ENCODE results near the gene ATN1.
A peak's percentile ranks its signal among the peaks of the same experiment; 100 is the strongest.

ATN1 gene

GRCh38 chr12:6957741-6958608 lies 30.2 kb downstream of the ATN1 start:
- DNase-seq (ENCODE audit: low spot score) = no peak

GRCh38 chr12:6958609-6959057 lies 30.9 kb downstream of the ATN1 start:
- DNase-seq (ENCODE audit: low spot score) = no peak

GRCh38 chr12:6959058-6959804 lies 31.5 kb downstream of the ATN1 start:
- DNase-seq (ENCODE audit: low spot score) = no peak

GRCh38 chr12:6959805-6960592 lies 32.2 kb downstream of the ATN1 start:
- DNase-seq (ENCODE audit: low spot score) = no peak

- peak; percentile 56 for DNase-seq (ENCODE audit: low spot score)
These were observed 33.0 kb downstream of the ATN1 start for GRCh38 chr12:6960593-6961277.

GRCh38 chr12:6961278-6961694 lies 33.5 kb downstream of the ATN1 start:
- DNase-seq (ENCODE audit: low spot score) = peak; percentile 88

- DNase-seq (ENCODE audit: low spot score) = peak; percentile 92
These were observed 34.0 kb downstream of the ATN1 start for GRCh38 chr12:6961695-6962284.

- DNase-seq (ENCODE audit: low spot score) = no peak
These were observed 34.7 kb downstream of the ATN1 start for GRCh38 chr12:6962285-6963015.

GRCh38 chr12:6963016-6963731 lies 35.4 kb downstream of the ATN1 start:
- no peak for DNase-seq (ENCODE audit: low spot score)

GRCh38 chr12:6963791-6964413 lies 36.1 kb downstream of the ATN1 start:
- no peak for DNase-seq (ENCODE audit: low spot score)

- no peak for DNase-seq (ENCODE audit: low spot score)
These were observed 36.9 kb downstream of the ATN1 start for GRCh38 chr12:6964605-6965025.

- peak; percentile 77 for DNase-seq (ENCODE audit: low spot score)
These were observed 37.4 kb downstream of the ATN1 start for GRCh38 chr12:6965026-6965661.

GRCh38 chr12:6965714-6966113 lies 38.0 kb downstream of the ATN1 start:
- DNase-seq (ENCODE audit: low spot score) = no peak

GRCh38 chr12:6966351-6966750 lies 38.6 kb downstream of the ATN1 start:
- DNase-seq (ENCODE audit: low spot score) = no peak

GRCh38 chr12:6967651-6968100 lies 39.9 kb downstream of the ATN1 start:
- peak; percentile 47 for DNase-seq (ENCODE audit: low spot score)

- DNase-seq (ENCODE audit: low spot score) = no peak
These were observed 40.7 kb downstream of the ATN1 start for GRCh38 chr12:6968426-6968825.

- DNase-seq (ENCODE audit: low spot score) = peak; percentile 45
These were observed 42.4 kb downstream of the ATN1 start for GRCh38 chr12:6970096-6970527.

- DNase-seq (ENCODE audit: low spot score) = no peak
These were observed 46.4 kb downstream of the ATN1 start for GRCh38 chr12:6974180-6974579.
